Esophagus muscularis mucosa (tissue), 4 donors: ENCODE results near the gene LRRFIP2.

Experiments
- CTCF ChIP-seq, 3 experiments: fragments of 200-600 bp in 2 of 3; fragments of 450-650 bp in 1 of 3; sonication (generic) in 2 of 3; IDR thresholded peaks; one replicate each; pipeline ENCODE4 v1.5.1; 2017 to 2019; ENCODE audit warnings: antibody characterized with exemption in 3 of 3, mild to moderate bottlenecking in 2 of 3, moderate library complexity in 1 of 3
- EP300 ChIP-seq: sonication (generic); formaldehyde crosslinking; IDR thresholded peaks from one replicate; pipeline ENCODE4 v1.6.1; 2017; ENCODE audit warnings: antibody characterized with exemption
- POLR2A ChIP-seq: fragments of 450-650 bp; IDR thresholded peaks from one replicate; pipeline ENCODE4 v1.6.1; 2017; ENCODE audit warnings: antibody characterized with exemption, moderate library complexity, mild to moderate bottlenecking, low read depth
- POLR2AphosphoS5 ChIP-seq, 2 donors: sonication (generic); formaldehyde crosslinking; IDR thresholded peaks; one replicate each; pipeline ENCODE4 v1.6.1; 2017; ENCODE audit warnings: antibody characterized with exemption in 2 of 2

DNA sequence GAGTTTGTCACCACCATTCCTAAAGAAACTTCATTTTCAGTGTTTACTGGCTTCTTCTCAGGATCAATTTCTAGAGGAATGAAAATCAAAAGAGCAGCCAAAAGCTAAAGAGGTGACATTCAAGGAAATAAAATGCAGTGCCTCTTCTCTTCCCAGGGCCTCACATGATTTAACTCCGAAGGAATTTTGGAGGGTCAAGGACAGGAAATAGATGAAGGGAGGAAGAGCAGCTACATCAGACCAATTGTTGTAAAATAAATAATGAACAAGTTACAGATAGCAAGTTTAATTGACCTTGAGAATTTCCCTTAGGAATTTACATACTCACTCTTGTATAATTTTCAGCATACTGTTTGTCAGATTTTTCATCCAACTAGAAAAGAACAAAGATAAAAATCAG is 78.1 kb downstream of the LRRFIP2 start:
- TF ChIP-seq CTCF (IDR thresholded peaks at IDR 0.05) (no peak), POLR2AphosphoS5 (IDR thresholded peaks at IDR 0.05) (no peak), EP300 (no peak), POLR2A (no peak)
